ENCODE data around the gene FZD1.
A peak's percentile ranks its signal among the peaks of the same experiment; 100 is the strongest.

The FZD1 gene

DNA sequence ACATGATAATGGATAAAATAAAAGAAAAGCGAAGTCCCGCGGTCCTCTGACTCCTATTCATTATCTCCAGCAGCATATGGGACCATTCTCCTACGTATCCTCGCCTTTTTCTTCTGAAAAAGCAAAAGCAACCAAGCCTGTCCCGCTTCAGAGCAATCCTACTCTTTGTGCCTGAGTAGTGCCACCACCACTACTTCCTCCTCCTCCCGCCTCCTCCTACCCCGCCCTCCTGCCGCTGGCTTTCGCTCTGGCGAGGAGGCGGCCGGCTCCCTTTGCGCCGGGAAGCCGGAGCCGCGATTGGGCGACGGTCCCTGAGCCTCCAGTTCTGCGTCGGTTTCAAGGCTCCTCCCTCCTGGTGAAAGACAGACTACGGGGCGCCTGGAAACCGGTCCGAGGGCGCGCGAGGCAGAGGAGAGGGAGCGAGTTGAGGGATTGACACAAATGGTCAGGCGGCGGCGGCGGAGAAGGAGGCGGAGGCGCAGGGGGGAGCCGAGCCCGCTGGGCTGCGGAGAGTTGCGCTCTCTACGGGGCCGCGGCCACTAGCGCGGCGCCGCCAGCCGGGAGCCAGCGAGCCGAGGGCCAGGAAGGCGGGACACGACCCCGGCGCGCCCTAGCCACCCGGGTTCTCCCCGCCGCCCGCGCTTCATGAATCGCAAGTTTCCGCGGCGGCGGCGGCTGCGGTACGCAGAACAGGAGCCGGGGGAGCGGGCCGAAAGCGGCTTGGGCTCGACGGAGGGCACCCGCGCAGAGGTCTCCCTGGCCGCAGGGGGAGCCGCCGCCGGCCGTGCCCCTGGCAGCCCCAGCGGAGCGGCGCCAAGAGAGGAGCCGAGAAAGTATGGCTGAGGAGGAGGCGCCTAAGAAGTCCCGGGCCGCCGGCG, at the start of gene FZD1:
FZD1 (plus strand) TSS at position 388 of the 878 bp plus-strand sequence; CDS start at position 836, 448 bp downstream.
- DNase-seq (ENCODE audit: extremely low spot score), result peak; percentile 87
- POLR2A ChIA-PET, result no interaction called here
- TF ChIP-seq, protein P1, sequence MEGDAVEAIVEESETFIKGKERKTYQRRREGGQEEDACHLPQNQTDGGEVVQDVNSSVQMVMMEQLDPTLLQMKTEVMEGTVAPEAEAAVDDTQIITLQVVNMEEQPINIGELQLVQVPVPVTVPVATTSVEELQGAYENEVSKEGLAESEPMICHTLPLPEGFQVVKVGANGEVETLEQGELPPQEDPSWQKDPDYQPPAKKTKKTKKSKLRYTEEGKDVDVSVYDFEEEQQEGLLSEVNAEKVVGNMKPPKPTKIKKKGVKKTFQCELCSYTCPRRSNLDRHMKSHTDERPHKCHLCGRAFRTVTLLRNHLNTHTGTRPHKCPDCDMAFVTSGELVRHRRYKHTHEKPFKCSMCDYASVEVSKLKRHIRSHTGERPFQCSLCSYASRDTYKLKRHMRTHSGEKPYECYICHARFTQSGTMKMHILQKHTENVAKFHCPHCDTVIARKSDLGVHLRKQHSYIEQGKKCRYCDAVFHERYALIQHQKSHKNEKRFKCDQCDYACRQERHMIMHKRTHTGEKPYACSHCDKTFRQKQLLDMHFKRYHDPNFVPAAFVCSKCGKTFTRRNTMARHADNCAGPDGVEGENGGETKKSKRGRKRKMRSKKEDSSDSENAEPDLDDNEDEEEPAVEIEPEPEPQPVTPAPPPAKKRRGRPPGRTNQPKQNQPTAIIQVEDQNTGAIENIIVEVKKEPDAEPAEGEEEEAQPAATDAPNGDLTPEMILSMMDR (IDR thresholded peaks at IDR 0.05; ENCODE audit: control extremely low read depth, extremely low read depth, low read depth, missing control alignments), result no peak
- CTCF ChIA-PET, result no interaction called here

DNA sequence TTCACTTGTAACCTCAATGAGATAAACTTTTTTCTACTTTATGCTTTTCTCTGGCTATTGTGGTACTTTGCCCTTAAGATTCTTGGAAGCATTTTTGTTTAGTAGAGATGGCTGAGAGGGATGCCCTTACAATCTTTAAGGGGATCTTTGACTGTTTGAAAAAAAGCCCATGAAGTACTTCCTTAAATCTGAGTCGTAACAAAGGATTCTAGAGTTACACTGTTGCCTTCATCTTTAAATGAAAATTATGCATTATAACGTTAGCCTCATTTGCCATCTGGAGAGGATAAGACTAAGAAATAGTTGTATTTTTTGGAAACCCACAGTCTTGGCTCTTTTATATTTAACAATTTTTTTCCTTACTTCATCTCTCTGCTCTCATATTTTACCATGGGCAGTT, 37.8 kb upstream of the FZD1 start:
- CTCF ChIA-PET, result no interaction called here
- POLR2A ChIA-PET, result no interaction called here
- DNase-seq (ENCODE audit: extremely low spot score), result no peak
- TF ChIP-seq, protein P1 (IDR thresholded peaks at IDR 0.05; ENCODE audit: control extremely low read depth, extremely low read depth, low read depth, missing control alignments), result no peak

DNA sequence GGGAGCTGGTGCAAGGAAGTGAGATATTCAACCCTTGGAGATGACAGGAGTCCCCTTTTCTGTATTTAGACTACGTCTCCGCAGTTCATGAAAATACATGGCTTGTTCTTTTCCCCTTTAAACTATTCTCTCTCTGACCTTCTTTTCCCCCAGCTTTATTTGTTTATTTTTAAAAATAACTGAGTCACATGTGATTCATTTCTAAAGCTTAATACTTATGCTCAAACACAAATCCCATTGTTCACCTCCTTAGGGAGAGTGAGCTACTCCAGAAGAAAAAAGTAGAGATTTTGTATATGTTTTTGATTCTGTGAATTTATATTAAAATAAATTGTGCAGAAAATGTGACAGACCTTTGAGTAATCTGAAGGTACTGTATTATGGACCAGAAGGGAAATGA, 35.9 kb upstream of the FZD1 start:
- DNase-seq (ENCODE audit: extremely low spot score), result no peak
- POLR2A ChIA-PET, result no interaction called here
- CTCF ChIA-PET, result interaction anchor here (1.1 to 2.0 kb wide), 2 partner anchors 12 to 34 kb away, joined by 4 to 7 read pairs; no protein-coding TSS in a partner anchor
- TF ChIP-seq, protein P1 (IDR thresholded peaks at IDR 0.05; ENCODE audit: control extremely low read depth, extremely low read depth, low read depth, missing control alignments), result no peak

- CTCF ChIA-PET, result interaction anchor here (0.6 to 2.7 kb wide), 4 partner anchors 11 to 35 kb away, joined by 3 to 9 read pairs (median 6); no protein-coding TSS in a partner anchor
- no peak for DNase-seq (ENCODE audit: extremely low spot score)
- POLR2A ChIA-PET, result no interaction called here
- TF ChIP-seq, protein P1 (IDR thresholded peaks at IDR 0.05; ENCODE audit: control extremely low read depth, extremely low read depth, low read depth, missing control alignments), result no peak
These were observed 35.2 kb upstream of the FZD1 start for GRCh38 chr7:91228927-91229558.

DNA sequence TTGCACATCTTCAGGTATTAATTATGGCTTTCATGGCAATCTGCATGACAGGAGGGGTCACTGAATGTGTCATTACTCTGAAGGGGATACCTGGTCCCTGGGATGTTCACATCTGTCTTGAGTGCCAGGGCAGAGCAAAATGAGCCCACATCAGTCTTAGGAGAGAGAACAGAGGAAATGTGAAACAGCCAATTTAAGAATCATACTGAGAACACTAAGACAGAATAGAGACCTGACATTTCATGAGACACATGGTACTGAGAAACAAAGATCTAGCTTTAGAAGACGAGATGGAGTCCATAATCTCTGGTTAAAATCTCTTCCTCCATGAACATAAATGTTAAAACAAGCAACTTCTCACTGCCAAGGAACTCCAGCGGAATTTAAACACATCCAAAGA, 34.1 kb upstream of the FZD1 start:
- no peak for DNase-seq (ENCODE audit: extremely low spot score)
- POLR2A ChIA-PET, result no interaction called here
- CTCF ChIA-PET, result interaction anchor here (2.7 kb wide), 1 partner anchor 14 kb away, joined by 9 read pairs; no protein-coding TSS in a partner anchor
- TF ChIP-seq, protein P1 (IDR thresholded peaks at IDR 0.05; ENCODE audit: control extremely low read depth, extremely low read depth, low read depth, missing control alignments), result no peak

DNA sequence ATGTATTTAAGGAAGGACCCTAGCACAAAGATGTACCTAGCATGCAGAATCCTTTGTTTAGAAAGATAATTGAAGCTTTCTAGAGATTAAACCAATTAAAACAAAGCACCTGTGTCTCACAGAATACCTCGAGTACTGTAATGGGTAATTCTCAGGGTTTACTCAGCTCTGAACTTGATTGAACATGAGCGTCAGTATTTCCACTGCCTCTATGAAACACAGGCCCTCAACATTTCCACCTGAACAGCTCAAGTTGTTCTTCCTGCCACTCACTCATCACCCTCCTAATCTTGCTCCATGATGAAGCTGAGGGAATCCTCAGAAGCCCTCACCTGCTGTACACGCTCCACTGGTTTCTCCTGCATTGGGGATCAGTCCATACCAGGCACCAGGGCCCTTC, 33.7 kb upstream of the FZD1 start:
- no peak for DNase-seq (ENCODE audit: extremely low spot score)
- TF ChIP-seq, protein P1 (IDR thresholded peaks at IDR 0.05; ENCODE audit: control extremely low read depth, extremely low read depth, low read depth, missing control alignments), result no peak
- POLR2A ChIA-PET, result no interaction called here
- CTCF ChIA-PET, result interaction anchor here (0.7 to 2.7 kb wide), 2 partner anchors 13 to 39 kb away, joined by 3 to 9 read pairs; no protein-coding TSS in a partner anchor

Data from GM10248 (cell line).